Activated CD4-positive, alpha-beta memory T cell treated with anti-CD3 and anti-CD28 coated beads, Interleukin-2, amount 10 ng/mL, durations not matched to agents 7 days and 5 days (primary cell): Measurements from ENCODE around the gene RASGEF1C. TPM values are rescaled to one million over a fixed set of nuclear protein-coding genes. Genes with fewer than 3 reads are reported as not detected.

Experiments used
- CTCF ChIA-PET: fragments of 350-600 bp; sonication (Branson Sonifier 250); formaldehyde crosslinking; loops from one replicate; lab custom pipeline; 2021; ENCODE audit warnings: antibody characterized with exemption, inconsistent platforms; lab: Charles Lee
- POLR2A ChIA-PET: fragments of 350-600 bp; sonication (Branson Sonifier 250); formaldehyde crosslinking; loops from one replicate; lab custom pipeline; 2021; ENCODE audit warnings: antibody characterized with exemption; lab: Charles Lee
- DNase-seq: peaks from one replicate; pipeline ENCODE4 v3.0.0-alpha.2; 2020
- H3K27ac Mint-ChIP-seq: one replicate; pipeline ENCODE4 v1.8.0; 2021; ENCODE audit warnings: mild to moderate bottlenecking, mixed read lengths
- H3K27me3 Mint-ChIP-seq: one replicate; pipeline ENCODE4 v1.8.0; 2021; ENCODE audit warnings: mixed read lengths
- H3K36me3 Mint-ChIP-seq: one replicate; pipeline ENCODE4 v1.8.0; 2021; ENCODE audit warnings: low read depth, mixed read lengths
- H3K4me1 Mint-ChIP-seq: one replicate; pipeline ENCODE4 v1.8.0; 2021; ENCODE audit warnings: mixed read lengths
- H3K4me3 Mint-ChIP-seq: one replicate; pipeline ENCODE4 v1.8.0; 2021; ENCODE audit warnings: mild to moderate bottlenecking, mixed read lengths
- H3K9me3 Mint-ChIP-seq: one replicate; pipeline ENCODE4 v1.8.0; 2021; ENCODE audit warnings: mixed read lengths
- total RNA-seq, 2 experiments: library from RNA; stranded (reverse); gene quantifications; one replicate each; pipeline ENCODE4 v1.2.3, GENCODE V29; 2021

Gene RASGEF1C
- total RNA-seq, 2 experiments from 2014 or later, result not detected

DNA sequence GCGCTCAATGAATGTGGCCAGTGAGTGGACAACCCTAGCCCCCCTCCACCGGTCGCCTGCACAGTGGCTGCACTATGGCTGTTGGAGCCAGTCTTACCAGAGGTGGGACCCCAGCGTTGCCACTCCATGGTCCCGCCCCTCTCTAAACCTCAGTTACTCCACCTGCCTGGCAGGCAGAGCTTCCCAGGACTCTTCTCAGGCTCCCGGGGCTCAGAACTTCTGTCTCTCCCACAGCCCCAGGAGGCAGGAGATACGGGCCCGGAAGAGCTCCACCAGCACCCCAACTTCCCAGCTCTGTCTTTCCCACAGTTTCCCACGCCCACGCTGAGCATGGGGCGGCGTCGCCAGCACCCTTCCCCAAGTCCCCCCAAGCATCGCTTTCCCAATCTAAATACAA, 975 bp downstream of the RASGEF1C start:
- H3K4me3 Mint-ChIP-seq, result peak overlapping the region; percentile 13
- H3K27me3 Mint-ChIP-seq, result peaks cover 22% of the 10 kb centered on the region
- peaks cover 3% of the 10 kb centered on the region for H3K36me3 Mint-ChIP-seq
- POLR2A ChIA-PET, result no interaction called here
- no peaks in the 10 kb centered on the region for H3K9me3 Mint-ChIP-seq
- peaks cover 15% of the 10 kb centered on the region for H3K4me1 Mint-ChIP-seq
- H3K27ac Mint-ChIP-seq, result no peak overlapping the region
- CTCF ChIA-PET, result interaction anchor here (2.3 kb wide), 1 partner anchor 108 kb away, joined by 9 read pairs; no protein-coding TSS in a partner anchor
- no peak for DNase-seq

- peaks cover 3% of the 10 kb centered on the region for H3K36me3 Mint-ChIP-seq
- H3K4me3 Mint-ChIP-seq, result no peak overlapping the region
- no peaks in the 10 kb centered on the region for H3K9me3 Mint-ChIP-seq
- no peak overlapping the region for H3K27ac Mint-ChIP-seq
- ChIA-PET CTCF (interaction anchor here (2.3 kb wide), 1 partner anchor 108 kb away, joined by 9 read pairs; no protein-coding TSS in a partner anchor), POLR2A (no interaction called here)
- no peak for DNase-seq
- H3K4me1 Mint-ChIP-seq, result peaks cover 15% of the 10 kb centered on the region
- peaks cover 22% of the 10 kb centered on the region for H3K27me3 Mint-ChIP-seq
Observed at GRCh38 chr5:180207593-180207992, 1.4 kb downstream of the RASGEF1C start.

DNA sequence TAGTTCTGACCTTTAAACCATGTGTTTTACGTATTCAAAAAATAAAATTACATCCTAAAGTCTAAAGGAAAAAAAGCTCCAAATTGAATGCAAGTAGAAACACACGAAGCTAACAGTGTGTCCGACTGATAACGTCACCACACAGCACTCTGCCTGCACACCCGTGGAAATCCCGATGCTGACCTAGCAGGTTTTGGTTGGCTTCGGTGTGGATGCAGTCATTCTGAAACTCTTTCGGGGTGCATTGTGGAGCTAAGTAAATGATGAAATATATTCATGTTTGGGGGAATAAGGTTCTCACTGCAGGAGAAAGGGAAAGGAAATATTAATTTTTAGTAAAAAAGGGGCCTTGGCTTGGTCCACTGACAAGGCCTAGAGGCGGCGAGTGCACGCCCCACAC, 2.0 kb downstream of the RASGEF1C start:
- CTCF ChIA-PET, result interaction anchor here (1.0 kb wide), 1 partner anchor 22 kb away, joined by 3 read pairs; no protein-coding TSS in a partner anchor
- H3K36me3 Mint-ChIP-seq, result peaks cover 3% of the 10 kb centered on the region
- peaks cover 15% of the 10 kb centered on the region for H3K4me1 Mint-ChIP-seq
- H3K27me3 Mint-ChIP-seq, result peaks cover 22% of the 10 kb centered on the region
- POLR2A ChIA-PET, result no interaction called here
- H3K4me3 Mint-ChIP-seq, result no peak overlapping the region
- H3K9me3 Mint-ChIP-seq, result no peaks in the 10 kb centered on the region
- no peak overlapping the region for H3K27ac Mint-ChIP-seq
- DNase-seq, result no peak

DNA sequence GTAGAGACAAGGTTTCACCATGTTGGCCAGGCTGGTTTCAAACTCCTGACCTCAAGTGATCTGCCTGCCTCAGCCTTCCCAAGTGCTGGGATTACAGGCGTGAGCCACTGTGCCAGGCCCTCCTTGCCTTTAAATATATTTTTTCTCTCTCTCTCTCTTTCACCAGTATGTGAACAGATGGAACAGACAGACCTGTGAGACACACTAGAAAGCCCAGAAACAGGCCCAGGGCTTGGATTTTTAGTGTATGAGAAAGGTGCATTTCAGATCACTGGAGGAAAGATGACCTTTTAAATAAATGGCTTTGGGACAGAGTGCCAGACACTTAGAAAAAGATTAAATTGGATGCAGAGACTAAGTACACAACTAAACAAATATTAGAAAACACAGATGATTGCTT, 3.1 kb downstream of the RASGEF1C start:
- no peak for DNase-seq
- POLR2A ChIA-PET, result no interaction called here
- H3K27ac Mint-ChIP-seq, result no peak overlapping the region
- CTCF ChIA-PET, result no interaction called here
- H3K4me1 Mint-ChIP-seq, result peaks cover 15% of the 10 kb centered on the region
- no peaks in the 10 kb centered on the region for H3K9me3 Mint-ChIP-seq
- H3K4me3 Mint-ChIP-seq, result no peak overlapping the region
- peaks cover 3% of the 10 kb centered on the region for H3K36me3 Mint-ChIP-seq
- peaks cover 22% of the 10 kb centered on the region for H3K27me3 Mint-ChIP-seq

GRCh38 chr5:180204276-180204819, 4.7 kb downstream of the RASGEF1C start:
- H3K9me3 Mint-ChIP-seq, result no peaks in the 10 kb centered on the region
- ChIA-PET POLR2A (no interaction called here), CTCF (no interaction called here)
- peaks cover 3% of the 10 kb centered on the region for H3K36me3 Mint-ChIP-seq
- H3K27ac Mint-ChIP-seq, result no peak overlapping the region
- H3K27me3 Mint-ChIP-seq, result peaks cover 19% of the 10 kb centered on the region
- peaks cover 15% of the 10 kb centered on the region for H3K4me1 Mint-ChIP-seq
- DNase-seq, result no peak
- H3K4me3 Mint-ChIP-seq, result no peak overlapping the region

- DNase-seq, result no peak
- Mint-ChIP-seq H3K36me3 (peaks cover under 1% of the 10 kb centered on the region), H3K27me3 (peaks cover 14% of the 10 kb centered on the region), H3K4me1 (peaks cover 10% of the 10 kb centered on the region), H3K4me3 (no peak overlapping the region), H3K27ac (no peak overlapping the region), H3K9me3 (no peaks in the 10 kb centered on the region)
- CTCF ChIA-PET, result interaction anchor here (1.0 kb wide), 1 partner anchor 485 kb away, joined by 4 read pairs; no protein-coding TSS in a partner anchor
- POLR2A ChIA-PET, result no interaction called here
Observed at GRCh38 chr5:180202939-180203573, 6.0 kb downstream of the RASGEF1C start.

DNA sequence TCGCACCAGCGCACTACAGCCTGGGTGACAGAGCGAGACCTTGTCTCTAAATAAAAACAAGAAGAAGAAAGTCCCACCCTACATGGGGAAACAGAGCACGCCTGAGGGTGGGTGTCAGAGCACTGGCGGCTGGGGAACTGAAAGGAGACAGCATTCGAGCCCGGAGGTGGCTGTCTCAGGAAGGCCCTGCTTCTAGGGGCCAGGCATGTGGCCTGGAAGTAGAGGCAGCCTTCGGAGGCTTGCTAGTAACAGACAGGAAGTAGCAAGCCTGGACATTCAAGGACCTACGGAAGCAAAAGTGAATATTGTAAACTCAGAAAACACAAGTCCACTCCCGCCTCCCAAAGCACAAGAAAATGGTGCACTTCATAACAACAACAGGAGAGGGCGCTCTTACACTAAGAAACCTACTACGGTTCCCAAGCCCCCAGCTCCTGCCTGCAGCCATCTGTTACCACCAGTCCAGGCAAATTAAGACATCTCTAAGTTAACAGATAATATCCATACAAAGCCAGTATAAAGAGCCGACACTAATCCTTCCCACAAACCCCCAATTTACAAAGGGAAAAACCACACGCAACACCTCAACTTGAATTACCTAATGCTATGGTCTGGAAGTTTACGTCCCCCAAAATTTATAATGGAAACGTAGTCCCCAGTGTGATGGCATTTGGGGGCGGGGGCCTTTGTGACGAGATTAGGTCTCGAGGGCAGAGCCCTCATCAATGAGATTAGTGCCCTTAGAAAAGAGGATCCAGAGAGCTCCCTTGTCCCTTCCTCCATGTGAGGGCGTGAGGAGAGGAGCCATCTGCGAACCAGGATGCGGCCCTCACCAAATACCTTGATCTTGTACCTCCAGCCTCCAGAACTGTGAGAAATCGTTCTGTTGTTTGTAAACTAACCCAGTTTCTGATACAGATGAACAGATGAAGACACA, 7.7 kb downstream of the RASGEF1C start:
- H3K4me1 Mint-ChIP-seq, result no peaks in the 10 kb centered on the region
- H3K9me3 Mint-ChIP-seq, result no peaks in the 10 kb centered on the region
- no peak overlapping the region for H3K4me3 Mint-ChIP-seq
- ChIA-PET CTCF (interaction anchor here (1.2 kb wide), 1 partner anchor 127 kb away, joined by 5 read pairs; no protein-coding TSS in a partner anchor), POLR2A (no interaction called here)
- no peak overlapping the region for H3K27ac Mint-ChIP-seq
- H3K27me3 Mint-ChIP-seq, result peaks cover 2% of the 10 kb centered on the region
- H3K36me3 Mint-ChIP-seq, result no peaks in the 10 kb centered on the region
- DNase-seq, result no peak

GRCh38 chr5:180199390-180199789, 9.6 kb downstream of the RASGEF1C start:
- H3K4me1 Mint-ChIP-seq, result no peaks in the 10 kb centered on the region
- H3K27ac Mint-ChIP-seq, result no peak overlapping the region
- H3K4me3 Mint-ChIP-seq, result no peak overlapping the region
- H3K36me3 Mint-ChIP-seq, result no peaks in the 10 kb centered on the region
- no peaks in the 10 kb centered on the region for H3K9me3 Mint-ChIP-seq
- no peaks in the 10 kb centered on the region for H3K27me3 Mint-ChIP-seq
- no peak for DNase-seq
- CTCF ChIA-PET, result interaction anchor here (1.1 kb wide), 1 partner anchor 10 kb away, joined by 7 read pairs; no protein-coding TSS in a partner anchor
- POLR2A ChIA-PET, result no interaction called here

GRCh38 chr5:180198208-180198607, 10.8 kb downstream of the RASGEF1C start:
- Mint-ChIP-seq H3K27me3 (no peaks in the 10 kb centered on the region), H3K36me3 (no peaks in the 10 kb centered on the region), H3K27ac (no peak overlapping the region), H3K4me3 (no peak overlapping the region), H3K9me3 (no peaks in the 10 kb centered on the region), H3K4me1 (no peaks in the 10 kb centered on the region)
- DNase-seq, result peak; percentile 0
- ChIA-PET POLR2A (no interaction called here), CTCF (no interaction called here)

DNA sequence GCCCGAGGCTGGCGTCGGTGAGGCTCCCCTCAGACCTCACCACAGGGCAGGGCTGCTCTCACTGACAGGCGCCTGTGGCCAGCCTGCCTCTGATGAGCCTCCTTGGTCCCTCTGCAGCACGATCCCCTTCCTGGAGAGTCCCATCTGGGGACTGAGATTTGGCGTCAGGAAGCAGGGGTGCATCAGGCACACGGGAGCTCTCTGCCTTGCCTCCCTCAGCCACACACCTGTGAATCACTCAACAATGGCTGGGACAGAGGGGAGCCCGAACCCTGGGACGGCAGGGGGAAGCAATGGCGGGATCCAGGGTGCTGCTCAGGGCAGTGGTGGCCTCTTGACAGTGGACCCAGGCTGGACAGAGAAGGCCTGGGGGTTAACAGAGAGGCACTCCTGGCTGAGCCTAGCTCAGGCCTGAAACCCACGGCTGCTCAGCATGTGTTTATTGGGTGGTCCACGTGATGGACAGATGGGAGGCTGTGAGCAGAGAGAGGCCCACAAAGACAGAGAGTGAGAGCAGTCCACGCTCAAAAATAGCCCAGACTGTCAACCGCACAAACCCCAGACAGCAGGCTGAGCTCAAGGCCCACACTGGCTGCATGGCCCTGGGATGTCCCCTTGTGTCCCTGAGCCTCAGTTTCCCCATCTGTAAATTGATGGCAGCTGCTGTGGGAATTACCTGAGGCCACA, 11.9 kb downstream of the RASGEF1C start:
- H3K4me1 Mint-ChIP-seq, result no peaks in the 10 kb centered on the region
- ChIA-PET CTCF (no interaction called here), POLR2A (no interaction called here)
- no peaks in the 10 kb centered on the region for H3K36me3 Mint-ChIP-seq
- H3K4me3 Mint-ChIP-seq, result no peak overlapping the region
- H3K27ac Mint-ChIP-seq, result no peak overlapping the region
- H3K9me3 Mint-ChIP-seq, result no peaks in the 10 kb centered on the region
- no peaks in the 10 kb centered on the region for H3K27me3 Mint-ChIP-seq
- DNase-seq, result no peak

DNA sequence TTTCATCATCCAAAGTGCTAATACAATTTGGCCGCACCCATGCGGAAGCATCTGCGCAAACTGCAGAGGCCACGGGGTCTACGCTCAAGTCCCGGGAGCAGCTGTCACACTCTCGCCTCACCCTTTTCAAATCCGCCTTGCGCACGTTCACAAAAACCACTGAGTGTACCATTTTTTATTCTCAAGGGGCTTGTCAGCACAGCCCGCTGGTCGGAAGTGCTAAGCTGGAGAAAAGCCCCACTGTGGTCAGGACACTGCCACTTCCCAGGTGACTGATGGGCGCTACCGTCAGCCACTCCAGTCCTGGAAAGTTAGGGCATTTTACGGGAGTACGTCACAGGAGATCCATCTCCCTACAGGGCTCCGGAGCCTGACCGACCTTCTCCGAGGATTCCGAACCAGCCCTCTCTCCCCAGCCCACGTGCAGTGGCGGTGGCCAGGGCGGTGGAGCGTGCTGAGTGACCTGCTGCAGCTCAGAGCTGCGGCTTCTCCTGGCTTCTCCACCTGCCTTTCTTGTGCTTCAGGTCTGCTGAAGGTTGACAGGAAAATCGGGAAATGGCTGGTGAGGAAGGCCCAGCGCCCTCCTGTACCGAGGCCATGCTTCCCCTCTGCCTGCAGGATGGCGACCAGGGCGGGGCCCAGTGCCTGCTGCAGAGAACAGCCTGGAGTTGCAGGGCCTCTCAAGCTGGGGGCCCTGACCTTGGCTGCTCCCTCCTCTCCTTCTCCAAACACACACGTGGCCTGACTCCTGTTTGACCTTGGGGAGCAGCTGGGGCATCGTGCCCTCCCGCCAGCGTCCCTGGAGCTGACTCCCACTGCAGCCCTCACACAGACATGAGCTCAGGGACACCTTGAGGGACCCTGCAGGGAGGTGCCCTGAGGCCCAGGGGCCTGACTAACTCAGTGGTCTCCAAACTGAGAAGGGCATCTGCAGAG, 14.3 kb downstream of the RASGEF1C start:
- Mint-ChIP-seq H3K36me3 (no peaks in the 10 kb centered on the region), H3K4me3 (no peak overlapping the region), H3K27ac (no peak overlapping the region), H3K4me1 (no peaks in the 10 kb centered on the region), H3K9me3 (no peaks in the 10 kb centered on the region), H3K27me3 (no peaks in the 10 kb centered on the region)
- POLR2A ChIA-PET, result no interaction called here
- no peak for DNase-seq
- CTCF ChIA-PET, result no interaction called here
